Femur (tissue), 1 donor: Measurements from ENCODE around the gene LRRC73.
"Not testable (repeated sequence)": the region's sequence is repeated elsewhere in the genome, so short reads cannot be mapped to it uniquely, and the experiment has no call there.

Experiments used
- DNase-seq: peaks from one replicate; pipeline ENCODE4 v3.0.0-alpha.2; 2017

LRRC73 gene

DNA sequence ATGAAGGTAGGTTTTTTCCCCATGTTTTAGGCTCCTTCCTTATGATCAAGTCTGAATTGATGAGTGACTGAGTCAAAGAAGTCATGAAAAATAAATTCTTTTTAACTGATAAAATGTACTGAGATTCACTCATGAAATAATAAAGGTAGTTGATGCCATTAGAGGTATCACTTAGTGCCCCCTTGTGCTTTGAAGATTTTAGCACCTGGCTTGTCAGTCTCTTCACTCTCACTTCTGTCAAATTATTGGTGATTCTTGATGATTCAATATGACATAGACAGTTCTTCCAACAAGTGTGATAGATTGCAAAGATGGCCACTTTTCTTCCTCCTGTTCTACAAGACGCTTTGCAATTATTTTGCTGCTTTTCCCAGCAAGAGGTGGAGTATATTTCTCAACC is 50.6 kb downstream of the LRRC73 start:
- no peak for DNase-seq

DNA sequence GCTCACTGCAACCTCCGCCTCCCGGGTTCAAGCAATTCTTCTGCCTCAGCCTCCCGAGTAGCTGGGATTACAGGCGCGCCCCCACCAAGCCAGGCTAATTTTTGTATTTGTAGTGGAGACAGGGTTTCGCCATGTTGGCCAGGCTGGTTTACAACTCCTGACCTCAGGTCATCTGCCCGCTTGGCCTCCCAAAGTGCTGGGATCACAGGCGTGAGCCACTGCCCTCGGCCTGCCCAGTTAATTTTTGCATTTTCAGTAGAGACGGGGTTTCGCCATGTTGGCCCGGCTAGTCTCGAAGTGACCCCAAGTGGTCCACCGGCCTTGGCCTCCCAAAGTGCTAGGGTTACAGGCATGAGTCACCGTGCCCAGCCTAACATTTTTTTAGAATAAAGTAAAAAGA is 52.0 kb downstream of the LRRC73 start:
- not testable (repeated sequence) for DNase-seq

DNA sequence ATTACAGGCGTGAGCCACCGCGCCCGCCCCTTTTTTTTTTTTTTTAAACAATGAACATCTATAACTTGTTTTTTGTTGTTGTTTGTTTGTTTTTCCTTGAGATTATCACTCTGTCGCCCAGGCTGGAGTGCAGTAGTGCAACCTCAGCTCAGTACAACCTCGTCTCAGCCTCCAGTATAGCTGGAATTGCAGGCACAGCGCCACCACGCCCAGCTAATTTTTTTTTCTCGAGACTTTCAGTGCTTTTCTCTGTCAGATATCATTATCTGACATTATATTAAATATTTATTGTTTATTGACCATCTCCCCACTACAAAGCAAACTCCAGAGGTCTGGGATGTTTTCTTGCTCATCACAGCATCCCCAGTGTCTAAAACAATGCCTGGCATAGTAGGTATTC is 52.5 kb downstream of the LRRC73 start:
- no peak for DNase-seq
